Body of pancreas (tissue), 4 donors: ENCODE measurements around the gene ZNF638.

Experiments
- POLR2A ChIP-seq, 3 donors: fragments of 450-650 bp; IDR thresholded peaks; one replicate each; pipeline ENCODE4 v1.6.1; 2016; ENCODE audit warnings: antibody characterized with exemption in 3 of 3, mild to moderate bottlenecking in 2 of 3
- TF ChIP-seq, protein P1 (sequence below), 7 experiments: fragments of 450-650 bp in 4 of 7; fragments of 200-600 bp in 3 of 7; sonication (generic) in 3 of 7; IDR thresholded peaks; one replicate each; pipeline ENCODE4 v1.5.1; 2016 to 2019; ENCODE audit warnings: antibody characterized with exemption in 7 of 7

DNA sequence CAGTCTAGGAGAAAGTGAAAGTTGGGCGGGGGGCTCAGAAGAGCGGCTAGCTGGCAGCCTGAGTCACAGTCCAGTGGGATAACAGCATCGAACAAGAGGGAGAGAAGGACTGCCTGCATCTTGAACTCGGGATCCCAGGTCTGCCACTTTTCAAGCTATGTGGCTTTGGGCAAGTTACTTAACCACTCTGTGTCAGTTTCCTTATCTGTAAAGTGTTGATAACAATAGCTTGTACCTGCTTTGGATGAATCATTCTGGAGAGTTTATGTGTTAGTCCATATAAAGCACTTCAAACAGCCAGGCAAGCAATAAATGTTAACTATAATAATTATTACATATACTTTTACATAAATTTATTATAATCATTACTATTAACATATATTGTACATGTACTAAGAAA lies 126.3 kb downstream of the ZNF638 start:
- TF ChIP-seq, protein P1, sequence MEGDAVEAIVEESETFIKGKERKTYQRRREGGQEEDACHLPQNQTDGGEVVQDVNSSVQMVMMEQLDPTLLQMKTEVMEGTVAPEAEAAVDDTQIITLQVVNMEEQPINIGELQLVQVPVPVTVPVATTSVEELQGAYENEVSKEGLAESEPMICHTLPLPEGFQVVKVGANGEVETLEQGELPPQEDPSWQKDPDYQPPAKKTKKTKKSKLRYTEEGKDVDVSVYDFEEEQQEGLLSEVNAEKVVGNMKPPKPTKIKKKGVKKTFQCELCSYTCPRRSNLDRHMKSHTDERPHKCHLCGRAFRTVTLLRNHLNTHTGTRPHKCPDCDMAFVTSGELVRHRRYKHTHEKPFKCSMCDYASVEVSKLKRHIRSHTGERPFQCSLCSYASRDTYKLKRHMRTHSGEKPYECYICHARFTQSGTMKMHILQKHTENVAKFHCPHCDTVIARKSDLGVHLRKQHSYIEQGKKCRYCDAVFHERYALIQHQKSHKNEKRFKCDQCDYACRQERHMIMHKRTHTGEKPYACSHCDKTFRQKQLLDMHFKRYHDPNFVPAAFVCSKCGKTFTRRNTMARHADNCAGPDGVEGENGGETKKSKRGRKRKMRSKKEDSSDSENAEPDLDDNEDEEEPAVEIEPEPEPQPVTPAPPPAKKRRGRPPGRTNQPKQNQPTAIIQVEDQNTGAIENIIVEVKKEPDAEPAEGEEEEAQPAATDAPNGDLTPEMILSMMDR (IDR thresholded peaks at IDR 0.05) = no peak
- TF ChIP-seq POLR2A (IDR thresholded peaks at IDR 0.05) = no peak
